Forelimb muscle (tissue), 1 donor: Measurements from ENCODE around the gene PRTN3. TPM values are rescaled to one million over a fixed set of nuclear protein-coding genes. Genes with fewer than 3 reads are reported as not detected.

Experiments
- DNase-seq: peaks from one replicate; pipeline ENCODE4 v3.0.0-alpha.2; 2013; ENCODE audit warnings: low read depth
- polyA plus RNA-seq: library from polyadenylated mRNA; unstranded; fragments of 120-200 nt; gene quantifications from one replicate; pipeline ENCODE4 v1.2.1, GENCODE V29; 2013; ENCODE audit not compliant: insufficient read length

The PRTN3 gene
- polyA plus RNA-seq, 1 donor: 2.6 TPM

GRCh38 chr19:803099-803561 is 37.7 kb upstream of the PRTN3 start:
- DNase-seq: no peak

GRCh38 chr19:803686-804418 is 36.9 kb upstream of the PRTN3 start:
- no peak for DNase-seq

GRCh38 chr19:804419-805165 is 36.2 kb upstream of the PRTN3 start:
- DNase-seq: no peak

GRCh38 chr19:805166-805551 is 35.6 kb upstream of the PRTN3 start:
- DNase-seq: no peak

- no peak for DNase-seq
Measured at GRCh38 chr19:805600-806550, 34.9 kb upstream of the PRTN3 start.

- DNase-seq: no peak
Measured at GRCh38 chr19:806815-807421, 33.9 kb upstream of the PRTN3 start.

- no peak for DNase-seq
Measured at GRCh38 chr19:807627-808422, 33.0 kb upstream of the PRTN3 start.

- no peak for DNase-seq
Measured at GRCh38 chr19:808423-808775, 32.4 kb upstream of the PRTN3 start.

- no peak for DNase-seq
Measured at GRCh38 chr19:810077-810855, 30.5 kb upstream of the PRTN3 start.

- no peak for DNase-seq
Measured at GRCh38 chr19:810883-811489, 29.8 kb upstream of the PRTN3 start.

- DNase-seq: no peak
Measured at GRCh38 chr19:811506-812048, 29.2 kb upstream of the PRTN3 start.

- no peak for DNase-seq
Measured at GRCh38 chr19:812049-812746, 28.6 kb upstream of the PRTN3 start.

- no peak for DNase-seq
Measured at GRCh38 chr19:812747-813218, 28.0 kb upstream of the PRTN3 start.

GRCh38 chr19:813219-814151 is 27.3 kb upstream of the PRTN3 start:
- DNase-seq: no peak

GRCh38 chr19:814152-815078 is 26.4 kb upstream of the PRTN3 start:
- no peak for DNase-seq

- DNase-seq: no peak
Measured at GRCh38 chr19:815079-815774, 25.6 kb upstream of the PRTN3 start.
